Stimulated activated CD8-positive, alpha-beta memory T cell treated with anti-CD3 and anti-CD28 coated beads, Interleukin-7, amount 100 ng/mL, for 48 hours (primary cell): Measurements from ENCODE around the gene GPALPP1.
"Not testable (repeated sequence)": the region's sequence is repeated elsewhere in the genome, so short reads cannot be mapped to it uniquely, and the experiment has no call there.

ENCODE experiments used
- DNase-seq, 2 donors: peaks; one replicate each; pipeline ENCODE4 v3.0.0-alpha.2; 2020; ENCODE audit warnings: low read depth in 1 of 2; ENCODE audit errors: extremely low read depth in 1 of 2

GPALPP1 gene

DNA sequence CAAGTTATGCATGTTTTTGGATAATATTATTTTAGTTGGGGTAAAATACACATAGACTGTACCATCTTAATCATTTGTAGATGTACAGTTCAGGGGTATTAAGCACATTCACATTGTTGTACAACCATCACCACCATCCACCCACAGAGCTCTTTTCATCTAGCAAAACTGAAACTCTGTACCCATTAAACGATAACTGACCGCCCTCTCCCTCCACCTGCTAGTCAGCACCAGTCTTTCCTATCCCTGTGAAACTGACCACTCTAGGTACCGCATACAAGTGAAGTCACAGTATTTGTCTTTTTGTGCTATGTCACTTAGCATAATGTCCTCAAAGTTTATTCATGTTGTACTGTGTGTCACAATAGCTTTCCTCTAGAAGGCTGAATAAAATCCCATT is 70.7 kb downstream of the GPALPP1 start:
- DNase-seq, result no peak

DNA sequence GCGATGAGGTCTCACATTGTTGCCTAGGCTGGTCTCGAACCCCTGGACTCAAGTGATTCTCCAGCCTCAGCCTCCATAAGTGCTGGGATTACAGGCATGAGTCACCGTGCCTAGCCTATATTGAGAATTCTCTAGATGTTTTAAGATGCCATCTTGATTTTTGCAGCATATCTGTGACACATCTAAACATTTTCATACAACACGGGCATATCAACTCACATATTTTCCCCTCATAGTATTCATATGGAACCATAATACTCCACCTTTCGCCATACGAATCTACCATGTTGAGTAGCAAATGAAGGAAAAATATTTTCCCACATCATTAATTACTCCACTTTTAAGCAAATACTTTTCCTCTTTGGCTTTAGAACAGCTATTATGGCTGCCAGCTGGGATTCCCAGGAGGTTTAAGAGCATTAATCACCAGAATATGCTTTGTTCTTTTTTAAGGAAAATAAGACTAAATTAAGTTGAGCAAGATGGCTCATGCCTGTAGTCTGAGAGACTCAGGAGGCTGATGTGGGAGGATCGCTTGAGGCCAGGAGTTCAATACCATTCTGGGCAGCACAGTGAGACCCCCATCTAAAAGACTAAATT is 74.0 kb downstream of the GPALPP1 start:
- DNase-seq, result no peak

GRCh38 chr13:45063889-45064288 is 74.6 kb downstream of the GPALPP1 start:
- DNase-seq, result not testable (repeated sequence)

GRCh38 chr13:45064889-45065288 is 75.6 kb downstream of the GPALPP1 start:
- no peak for DNase-seq

DNA sequence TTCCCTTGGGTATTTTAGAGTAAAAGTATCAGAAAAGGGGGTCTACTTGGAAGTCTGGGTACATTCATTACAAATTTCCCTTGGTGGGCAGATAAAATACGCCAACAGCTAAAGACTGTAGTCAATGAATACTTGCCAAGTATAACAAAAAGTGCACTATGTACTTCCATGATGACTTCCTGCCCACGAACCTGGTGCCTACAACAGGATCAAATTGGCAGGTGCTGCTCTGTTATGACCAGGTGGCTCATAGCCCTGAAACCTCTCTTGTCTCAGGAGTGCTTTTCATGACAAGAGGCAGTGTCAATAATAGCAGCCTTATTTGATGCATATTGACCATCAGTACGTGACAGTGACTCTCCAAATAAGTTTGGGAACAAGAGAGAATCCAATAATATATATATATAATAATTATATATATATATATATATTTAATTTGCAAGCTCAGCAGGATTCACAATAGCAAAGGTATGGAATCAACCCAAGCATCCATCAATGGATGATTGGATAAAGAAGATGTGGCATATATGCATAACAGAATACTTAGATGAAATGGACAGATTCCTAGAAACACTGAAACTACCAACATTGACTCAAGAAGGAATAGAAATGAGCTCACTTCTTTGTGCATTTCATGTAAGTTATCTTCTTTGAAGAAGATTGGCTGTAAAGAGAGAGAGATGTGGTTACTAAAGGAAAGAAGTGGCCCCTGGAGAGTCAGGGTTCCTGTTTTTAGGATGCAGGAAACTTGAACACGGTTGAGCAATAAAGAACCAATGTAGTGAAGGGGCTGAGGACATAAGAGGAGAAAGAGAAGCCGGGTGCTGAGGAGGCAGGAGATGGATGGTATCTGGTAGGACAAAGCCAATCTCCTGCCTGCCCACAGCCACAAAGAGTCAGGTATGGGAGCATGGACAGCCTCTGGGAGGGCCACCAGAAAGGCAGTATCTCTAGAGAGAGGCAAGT is 79.0 kb downstream of the GPALPP1 start:
- no peak for DNase-seq

DNA sequence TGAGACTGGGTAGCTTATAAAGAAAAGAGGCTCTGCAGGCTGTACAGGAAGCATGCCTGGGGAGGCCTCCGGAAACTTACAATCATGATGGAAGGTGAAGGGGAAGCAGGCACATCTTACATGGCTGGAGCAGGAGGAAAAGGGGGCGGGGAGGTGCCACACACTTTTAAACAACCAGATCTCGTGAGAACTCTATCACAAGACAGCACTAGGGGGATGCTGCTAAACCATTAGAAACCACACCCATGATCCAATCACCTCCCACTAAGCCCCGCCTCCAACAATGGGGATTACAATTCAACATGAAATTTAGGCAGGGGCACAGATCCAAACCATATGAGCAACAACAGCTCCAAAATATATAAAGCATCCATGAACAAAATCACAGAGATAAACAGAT is 84.5 kb downstream of the GPALPP1 start:
- DNase-seq, result no peak

GRCh38 chr13:45074721-45075120 is 85.4 kb downstream of the GPALPP1 start:
- DNase-seq, result no peak

DNA sequence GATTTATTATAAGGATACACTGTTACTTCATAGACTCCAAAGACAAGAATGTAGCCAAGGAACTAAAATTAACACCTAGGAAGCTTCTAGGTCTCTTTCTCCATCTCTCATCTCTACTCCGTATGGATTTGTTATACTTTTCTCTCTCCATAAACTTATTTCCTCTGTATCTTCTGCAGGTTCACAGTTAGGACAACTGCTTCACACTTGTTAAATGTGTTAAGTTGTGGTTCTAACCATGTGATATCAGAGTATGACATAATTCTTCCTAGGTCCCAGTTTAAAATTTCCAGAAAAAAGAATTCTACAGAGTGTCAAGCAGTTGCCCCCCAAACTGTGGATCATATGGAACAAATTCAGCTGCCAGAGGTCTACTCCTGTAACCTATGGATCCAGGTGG is 88.7 kb downstream of the GPALPP1 start:
- no peak for DNase-seq
